Subcutaneous preadipocyte (primary cell): ENCODE results near the gene DPCD. TPM values are rescaled to one million over a fixed set of nuclear protein-coding genes. Genes with fewer than 3 reads are reported as not detected.
A peak's percentile ranks its signal among the peaks of the same experiment; 100 is the strongest.

Experiments used
- small RNA-seq: library from RNA; depleted of rRNA; stranded (forward); fragments of <200 nt; gene quantifications from one replicate; pipeline ENCODE3, GENCODE V24; 2012
- total RNA-seq: library from RNA; depleted of rRNA; stranded (reverse); fragments of >200 nt; gene quantifications from 2 replicates; pipeline ENCODE4 v1.2.3, GENCODE V29; 2012

The DPCD gene
- total RNA-seq: 25.6 and 41.5 TPM in 2 replicates

DNA sequence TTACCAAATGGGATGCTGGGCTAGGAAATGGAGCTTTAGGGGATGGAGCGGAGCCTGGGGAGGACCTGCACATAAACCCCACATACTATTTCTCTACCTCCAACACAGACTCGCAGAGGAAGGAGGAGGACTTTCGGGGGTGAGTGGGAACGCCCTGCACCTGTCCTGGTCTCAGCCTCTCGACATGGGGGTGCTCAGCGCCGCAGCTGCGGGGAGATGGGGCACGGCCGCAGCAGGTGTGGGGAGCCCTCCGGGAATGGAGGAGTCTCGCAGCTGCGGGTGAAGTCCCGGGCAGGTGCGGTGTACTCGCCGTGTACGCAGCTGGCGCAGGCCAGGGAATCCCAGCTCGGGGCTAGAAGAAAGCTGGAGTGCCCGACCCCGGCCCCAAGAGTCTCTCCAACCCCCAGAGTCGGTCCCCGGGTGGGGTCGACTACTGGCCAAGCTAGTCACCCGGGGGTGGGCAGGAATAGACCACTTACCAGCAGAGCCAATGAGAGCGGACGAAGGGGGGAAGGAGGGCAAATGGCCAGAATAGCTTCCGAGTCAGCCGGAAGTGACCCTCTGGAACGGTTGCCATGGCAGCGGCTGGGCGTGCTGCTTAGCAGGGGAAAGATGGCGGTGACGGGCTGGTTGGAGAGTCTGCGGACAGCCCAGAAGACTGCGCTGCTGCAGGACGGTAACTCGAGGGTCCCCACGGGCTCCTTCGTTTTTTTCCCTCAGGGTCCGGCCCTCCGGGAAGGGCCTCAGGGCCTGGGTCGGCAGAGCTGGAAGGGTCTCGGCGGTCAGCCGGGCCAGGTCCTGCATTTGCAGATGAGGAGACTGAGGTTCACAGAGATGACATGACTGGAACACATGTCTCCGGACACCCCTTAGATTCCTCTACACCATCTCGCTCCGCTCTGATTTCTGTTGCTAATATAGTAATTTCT, at the start of gene DPCD, which contains the start of gene POLL:
DPCD (plus strand) TSS at position 597 of the 929 bp plus-strand sequence; CDS start at position 613, 16 bp downstream.
POLL (minus strand) TSS at position 533 of the 929 bp plus-strand sequence. CDS start 897 bp downstream, outside the sequence.

Small RNA genes lying within 50 kb of the gene (small RNA-seq; reads per million reads assigned to genes)
- gene MIR3158-1: 5.9 reads per million, percentile 93 among the genes with 10 or more reads in this experiment
- gene RNU6-1165P: not detected

Other genes with a start within 250 kb of the DPCD start
- gene BTRC, start 234.2 kb upstream of the DPCD start, total RNA-seq: 9.2 and 10.0 TPM in 2 replicates
- 11.9 and 12.9 TPM in 2 replicates for gene POLL, start 64 bp upstream of the DPCD start, total RNA-seq
- gene FBXW4, start 106.8 kb downstream of the DPCD start, total RNA-seq: 35.3 and 40.7 TPM in 2 replicates
- not detected in 2 replicates for gene FGF8, start 187.8 kb downstream of the DPCD start, total RNA-seq
- gene NPM3, start 195.1 kb downstream of the DPCD start, total RNA-seq: 105 and 137 TPM in 2 replicates
- 95.5 and 102 TPM in 2 replicates for gene OGA, start 230.1 kb downstream of the DPCD start, total RNA-seq